ENCODE measurements around the gene MAN1A1.

- TF ChIP-seq CTCF (IDR thresholded peaks at IDR 0.05) = no peak
- TF ChIP-seq POLR2A (IDR thresholded peaks at IDR 0.05) = no peak
- no peak for TF ChIP-seq POLR2AphosphoS5 (IDR thresholded peaks at IDR 0.05)
These were observed 212.1 kb downstream of the MAN1A1 start for GRCh38 chr6:119137194-119138072.

Data from prostate gland (tissue), 2 donors.